Panc1 (cell line): ENCODE data around the gene FAM117A. TPM values are rescaled to one million over a fixed set of nuclear protein-coding genes. Genes with fewer than 3 reads are reported as not detected.

ENCODE experiments used
- ATAC-seq: fragments of 200-7000 bp; cut with Tn5 transposase; 2 replicates; pipeline ENCODE4 v1.9.1; 2020; ENCODE audit warnings: mild to moderate bottlenecking, moderate library complexity
- BruUV-seq: library from RNA; stranded (reverse); fragments of 400-500 nt; replicated peaks from 2 replicates; lab custom pipeline; 2021; lab: Mats Ljungman, UMichigan
- CTCF ChIA-PET: fragments of 300-600 bp; sonication (Branson Sonifier 250); formaldehyde crosslinking; loops from one replicate; lab custom pipeline; 2022; ENCODE audit warnings: antibody characterized with exemption; lab: Charles Lee
- POLR2A ChIA-PET: fragments of 300-600 bp; sonication (Branson Sonifier 250); formaldehyde crosslinking; loops from one replicate; lab custom pipeline; 2022; ENCODE audit warnings: antibody characterized with exemption; lab: Charles Lee
- DNase-seq: peaks from one replicate; pipeline ENCODE4 v3.0.0-alpha.2; 2010; ENCODE audit warnings: low read depth, low spot score
- H3K27ac ChIP-seq: 2 replicates; pipeline ENCODE4 v1.5.1; 2011; ENCODE audit warnings: mild to moderate bottlenecking, low read length, inconsistent platforms
- H3K27me3 ChIP-seq: fragments of 200-500 bp; sonication (Bioruptor generic); 2 replicates; pipeline ENCODE4 v1.6.0; 2014; ENCODE audit warnings: low read length, inconsistent platforms; ENCODE audit not compliant: control insufficient read depth, insufficient read depth
- H3K36me3 ChIP-seq: fragments of 200-500 bp; sonication (Bioruptor generic); 2 replicates; pipeline ENCODE4 v1.5.1; 2014; ENCODE audit warnings: inconsistent platforms, mild to moderate bottlenecking, low read length, moderate library complexity; ENCODE audit not compliant: control insufficient read depth, insufficient read depth
- H3K4me1 ChIP-seq: 2 replicates; pipeline ENCODE4 v1.5.1; 2011; ENCODE audit warnings: inconsistent platforms, mild to moderate bottlenecking, low read length, moderate library complexity; ENCODE audit not compliant: control insufficient read depth, insufficient read depth
- H3K4me3 ChIP-seq, 2 experiments: 2 replicates each; pipeline ENCODE4 v1.5.1; 2011 to 2012; ENCODE audit warnings: low read depth in 2 of 2, low read length in 2 of 2, mild to moderate bottlenecking in 2 of 2, inconsistent platforms in 1 of 2, moderate library complexity in 1 of 2
- H3K9me3 ChIP-seq: fragments of 200-500 bp; sonication (Bioruptor generic); 2 replicates; pipeline ENCODE4 v1.5.1; 2014; ENCODE audit warnings: low read depth, mild to moderate bottlenecking, inconsistent platforms, low read length, moderate library complexity; ENCODE audit not compliant: control insufficient read depth, insufficient read depth
- POLR2AphosphoS5 ChIP-seq: IDR thresholded peaks from 2 replicates; pipeline ENCODE4 v1.6.1; 2012; ENCODE audit warnings: mild to moderate bottlenecking, low read depth, low read length, moderate library complexity
- SIN3A ChIP-seq: IDR thresholded peaks from 2 replicates; pipeline ENCODE4 v1.6.1; 2012; ENCODE audit warnings: low read depth, mild to moderate bottlenecking, low read length, moderate library complexity, borderline replicate concordance; ENCODE audit not compliant: insufficient read depth
- TCF7L2 ChIP-seq: IDR thresholded peaks from 2 replicates; pipeline ENCODE4 v1.6.1; 2011; ENCODE audit warnings: mild to moderate bottlenecking, low read depth, low read length, inconsistent platforms
- in situ Hi-C: cut with HindIII; loops from 2 replicates; pipeline ENCODE4 v1.10.0; 2016; ENCODE audit warnings: low sequenced_read_pairs, low pct_unique_long_range_greater_than_20kb
- intact Hi-C: fragments of 100-400 bp; cut with micrococcal nuclease; formaldehyde crosslinking; loops from one replicate; pipeline ENCODE4 v1.10.0; 2022; ENCODE audit not compliant: unreplicated experiment
- total RNA-seq: library from RNA; stranded (reverse); gene quantifications from one replicate; pipeline ENCODE4 v1.2.1, GENCODE V29; 2021; ENCODE audit not compliant: unreplicated experiment
- TF ChIP-seq, protein P1 (sequence below): fragments of 450-650 bp; IDR thresholded peaks from 2 replicates; pipeline ENCODE4 v1.5.1; 2017; ENCODE audit warnings: mild to moderate bottlenecking
- TF ChIP-seq, protein P2 (sequence below), 2 experiments: IDR thresholded peaks; 2 replicates each; pipeline ENCODE4 v1.6.1; 2011 to 2012; ENCODE audit warnings: low read depth in 2 of 2, control low read depth in 1 of 2, low read length in 1 of 2, mild to moderate bottlenecking in 1 of 2, moderate library complexity in 1 of 2; ENCODE audit not compliant: insufficient read depth in 1 of 2

The FAM117A gene
- total RNA-seq, 1 experiment from 2014 or later: 8.0 TPM

DNA sequence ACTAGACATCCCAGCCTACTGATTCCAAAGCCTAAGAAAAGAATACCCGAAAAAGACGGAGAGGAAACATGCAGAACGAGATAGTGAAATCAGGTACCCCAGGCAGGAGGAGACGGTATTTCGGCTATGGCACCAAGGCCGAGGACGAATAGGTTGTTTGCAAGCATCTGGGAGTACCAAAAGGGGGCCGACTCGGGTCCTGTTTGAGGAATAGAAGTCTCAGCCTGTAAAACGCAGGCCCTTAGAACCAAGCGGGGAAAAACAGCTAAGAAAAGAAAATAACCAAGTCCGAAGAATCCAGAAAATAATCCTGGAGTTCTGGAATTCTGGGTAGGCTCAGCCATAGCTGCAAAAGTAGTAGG lies 56.7 kb downstream of the FAM117A start:
- in situ Hi-C loops: no loop called here
- no peaks in the 10 kb centered on the region for H3K9me3 ChIP-seq

DNA sequence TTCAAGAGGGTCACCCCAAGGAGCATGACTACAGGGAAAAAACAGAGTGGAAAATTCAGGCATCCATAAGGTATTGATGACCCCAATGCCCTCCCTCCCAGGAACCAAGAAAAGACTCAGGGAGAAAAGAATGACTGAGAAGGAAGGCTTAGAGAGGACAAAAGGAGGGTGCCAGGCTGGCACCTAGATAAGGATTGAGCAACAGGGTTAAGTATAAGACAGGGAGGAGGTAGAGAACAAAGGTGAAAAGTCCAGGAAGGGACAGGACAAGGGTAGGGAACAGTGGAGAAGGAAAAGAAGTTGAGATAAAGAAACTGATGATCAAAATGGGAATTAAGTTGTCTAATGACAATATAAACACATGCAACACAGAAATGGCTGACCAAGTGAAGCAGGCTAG lies 58.7 kb downstream of the FAM117A start:
- Histone ChIP-seq H3K27ac (no peak overlapping the region), H3K27me3 (no peaks in the 10 kb centered on the region), H3K4me1 (peaks cover 15% of the 10 kb centered on the region), H3K4me3 (no peak overlapping the region), H3K9me3 (no peaks in the 10 kb centered on the region), H3K36me3 (peaks cover 27% of the 10 kb centered on the region)
- BruUV-seq: no TSS peak
- no peak for TF ChIP-seq SIN3A
- DNase-seq: no peak
- in situ Hi-C loops: no loop called here
- ChIA-PET POLR2A (no interaction called here), CTCF (interaction anchor here (0.7 to 1.2 kb wide), 2 partner anchors 59 to 136 kb away, joined by 3 to 4 read pairs; no protein-coding TSS in a partner anchor)
- ATAC-seq: no peak
- intact Hi-C loops: loop anchor here (10.0 kb wide), 2 partner anchors 140 to 290 kb away; partner anchors contain the start of genes DLX3 and TAC4

More for the DNA sequence above, 56.7 kb downstream of the FAM117A start:
- CTCF ChIA-PET: interaction anchor here (0.5 kb wide), 1 partner anchor 76 kb away, joined by 3 read pairs; no protein-coding TSS in a partner anchor
- Histone ChIP-seq H3K4me1 (peaks cover 15% of the 10 kb centered on the region), H3K36me3 (peaks cover 21% of the 10 kb centered on the region; the same call in 1 of the 2 replicates), H3K27ac (peak overlapping the region; percentile 98), H3K27me3 (no peaks in the 10 kb centered on the region), H3K4me3 (peak overlapping the region; percentile 83 to 93)
- BruUV-seq: no TSS peak
- ATAC-seq (no peak), DNase-seq (no peak)
- POLR2A ChIA-PET: no interaction called here
- TF ChIP-seq TCF7L2 (no peak), SIN3A (no peak), POLR2AphosphoS5 (no peak)
- TF ChIP-seq, protein P1, sequence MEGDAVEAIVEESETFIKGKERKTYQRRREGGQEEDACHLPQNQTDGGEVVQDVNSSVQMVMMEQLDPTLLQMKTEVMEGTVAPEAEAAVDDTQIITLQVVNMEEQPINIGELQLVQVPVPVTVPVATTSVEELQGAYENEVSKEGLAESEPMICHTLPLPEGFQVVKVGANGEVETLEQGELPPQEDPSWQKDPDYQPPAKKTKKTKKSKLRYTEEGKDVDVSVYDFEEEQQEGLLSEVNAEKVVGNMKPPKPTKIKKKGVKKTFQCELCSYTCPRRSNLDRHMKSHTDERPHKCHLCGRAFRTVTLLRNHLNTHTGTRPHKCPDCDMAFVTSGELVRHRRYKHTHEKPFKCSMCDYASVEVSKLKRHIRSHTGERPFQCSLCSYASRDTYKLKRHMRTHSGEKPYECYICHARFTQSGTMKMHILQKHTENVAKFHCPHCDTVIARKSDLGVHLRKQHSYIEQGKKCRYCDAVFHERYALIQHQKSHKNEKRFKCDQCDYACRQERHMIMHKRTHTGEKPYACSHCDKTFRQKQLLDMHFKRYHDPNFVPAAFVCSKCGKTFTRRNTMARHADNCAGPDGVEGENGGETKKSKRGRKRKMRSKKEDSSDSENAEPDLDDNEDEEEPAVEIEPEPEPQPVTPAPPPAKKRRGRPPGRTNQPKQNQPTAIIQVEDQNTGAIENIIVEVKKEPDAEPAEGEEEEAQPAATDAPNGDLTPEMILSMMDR: no peak
- TF ChIP-seq, protein P2, sequence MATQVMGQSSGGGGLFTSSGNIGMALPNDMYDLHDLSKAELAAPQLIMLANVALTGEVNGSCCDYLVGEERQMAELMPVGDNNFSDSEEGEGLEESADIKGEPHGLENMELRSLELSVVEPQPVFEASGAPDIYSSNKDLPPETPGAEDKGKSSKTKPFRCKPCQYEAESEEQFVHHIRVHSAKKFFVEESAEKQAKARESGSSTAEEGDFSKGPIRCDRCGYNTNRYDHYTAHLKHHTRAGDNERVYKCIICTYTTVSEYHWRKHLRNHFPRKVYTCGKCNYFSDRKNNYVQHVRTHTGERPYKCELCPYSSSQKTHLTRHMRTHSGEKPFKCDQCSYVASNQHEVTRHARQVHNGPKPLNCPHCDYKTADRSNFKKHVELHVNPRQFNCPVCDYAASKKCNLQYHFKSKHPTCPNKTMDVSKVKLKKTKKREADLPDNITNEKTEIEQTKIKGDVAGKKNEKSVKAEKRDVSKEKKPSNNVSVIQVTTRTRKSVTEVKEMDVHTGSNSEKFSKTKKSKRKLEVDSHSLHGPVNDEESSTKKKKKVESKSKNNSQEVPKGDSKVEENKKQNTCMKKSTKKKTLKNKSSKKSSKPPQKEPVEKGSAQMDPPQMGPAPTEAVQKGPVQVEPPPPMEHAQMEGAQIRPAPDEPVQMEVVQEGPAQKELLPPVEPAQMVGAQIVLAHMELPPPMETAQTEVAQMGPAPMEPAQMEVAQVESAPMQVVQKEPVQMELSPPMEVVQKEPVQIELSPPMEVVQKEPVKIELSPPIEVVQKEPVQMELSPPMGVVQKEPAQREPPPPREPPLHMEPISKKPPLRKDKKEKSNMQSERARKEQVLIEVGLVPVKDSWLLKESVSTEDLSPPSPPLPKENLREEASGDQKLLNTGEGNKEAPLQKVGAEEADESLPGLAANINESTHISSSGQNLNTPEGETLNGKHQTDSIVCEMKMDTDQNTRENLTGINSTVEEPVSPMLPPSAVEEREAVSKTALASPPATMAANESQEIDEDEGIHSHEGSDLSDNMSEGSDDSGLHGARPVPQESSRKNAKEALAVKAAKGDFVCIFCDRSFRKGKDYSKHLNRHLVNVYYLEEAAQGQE (IDR thresholded peaks at IDR 0.05; ENCODE audit: insufficient read depth in 1 of 2, low read depth in 2 of 2, low read length in 1 of 2): no peak
- intact Hi-C loops: loop anchor here (10.0 kb wide), 2 partner anchors 138 to 288 kb away; partner anchors contain the start of genes DLX3 and TAC4
